Measurements from ENCODE around the gene TNFAIP8L1.
"Not testable (repeated sequence)": the region's sequence is repeated elsewhere in the genome, so short reads cannot be mapped to it uniquely, and the experiment has no call there.

TNFAIP8L1 gene

DNA sequence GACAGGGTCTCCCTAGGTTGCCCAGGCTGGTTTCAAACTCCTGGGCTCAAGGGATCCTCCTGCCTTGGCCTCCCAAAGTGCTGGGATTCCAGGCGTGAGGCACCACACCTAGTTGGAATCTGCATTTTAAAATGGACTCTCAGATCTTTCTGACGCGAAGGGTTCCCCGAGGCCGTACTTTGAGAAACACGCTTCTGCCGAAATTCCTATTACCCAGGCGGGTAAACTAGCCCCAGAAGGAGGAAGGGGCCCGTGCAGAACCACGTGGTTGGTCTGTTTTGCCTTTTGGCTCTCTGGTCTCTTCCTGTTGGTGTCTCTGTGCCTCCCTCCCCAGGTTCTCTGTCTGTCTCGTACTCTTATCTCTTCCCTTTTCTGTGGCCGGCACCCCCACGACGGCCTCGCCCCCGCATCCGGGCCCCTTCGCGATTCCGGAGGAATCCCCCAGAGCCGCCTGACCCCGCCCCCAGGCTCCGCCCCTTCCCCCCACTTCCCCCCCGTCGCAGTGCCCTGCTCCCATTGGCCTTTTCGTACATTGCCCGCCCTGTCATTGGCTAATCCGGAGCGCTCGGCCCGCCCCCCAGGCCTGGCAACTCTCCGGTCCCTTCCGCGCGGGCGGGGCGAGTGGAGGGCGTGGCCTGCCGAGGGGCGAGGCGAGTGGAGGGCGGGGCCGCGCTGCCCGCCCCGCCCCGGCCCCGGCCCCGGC lies at the start of gene TNFAIP8L1:
Gene TNFAIP8L1 (plus strand): TSS at position 689 of the 703 bp plus-strand sequence. CDS start 12,354 bp downstream, outside the sequence.
- peak; percentile 97 for DNase-seq (ENCODE audit: low read depth)

DNA sequence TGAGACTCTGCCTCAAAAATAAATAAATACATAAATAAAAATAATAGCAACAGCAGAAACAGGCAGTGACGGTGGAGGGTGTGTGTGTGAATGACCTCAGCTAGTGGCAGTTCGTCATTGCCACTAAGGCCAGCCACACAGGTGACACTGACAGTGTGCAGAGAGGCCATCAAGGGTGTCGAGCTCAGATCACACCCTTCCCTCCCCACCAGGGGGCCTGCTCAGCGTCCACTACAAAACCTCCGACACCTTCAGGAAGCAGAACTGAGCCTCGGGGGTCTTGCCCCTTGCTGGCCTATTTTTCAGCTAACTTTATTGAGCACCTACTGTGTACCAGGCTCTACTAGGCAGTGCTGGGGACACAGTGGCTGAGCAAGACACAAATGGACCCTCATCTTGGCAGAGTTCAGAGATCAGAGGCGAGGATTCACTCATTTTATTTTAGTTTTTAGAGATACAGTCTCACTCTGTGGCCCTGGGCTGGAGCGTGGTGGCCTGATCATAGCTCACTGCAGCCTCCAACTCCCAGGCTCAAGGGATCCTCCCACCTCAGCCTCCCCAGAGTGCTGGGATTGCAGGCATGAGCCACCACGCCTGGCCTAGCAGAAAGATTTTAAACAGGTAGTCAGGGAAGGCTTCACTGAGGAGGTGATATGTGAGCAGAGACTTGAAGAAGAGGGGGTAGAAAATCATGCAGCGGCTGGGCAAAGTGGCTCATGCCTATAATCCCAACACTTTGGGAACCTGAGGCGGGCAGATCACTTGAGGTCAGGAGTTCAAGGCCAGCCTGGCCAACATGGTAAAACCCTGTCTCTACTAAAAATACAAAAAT lies 49.5 kb upstream of the TNFAIP8L1 start:
- no peak for DNase-seq (ENCODE audit: low read depth)

DNA sequence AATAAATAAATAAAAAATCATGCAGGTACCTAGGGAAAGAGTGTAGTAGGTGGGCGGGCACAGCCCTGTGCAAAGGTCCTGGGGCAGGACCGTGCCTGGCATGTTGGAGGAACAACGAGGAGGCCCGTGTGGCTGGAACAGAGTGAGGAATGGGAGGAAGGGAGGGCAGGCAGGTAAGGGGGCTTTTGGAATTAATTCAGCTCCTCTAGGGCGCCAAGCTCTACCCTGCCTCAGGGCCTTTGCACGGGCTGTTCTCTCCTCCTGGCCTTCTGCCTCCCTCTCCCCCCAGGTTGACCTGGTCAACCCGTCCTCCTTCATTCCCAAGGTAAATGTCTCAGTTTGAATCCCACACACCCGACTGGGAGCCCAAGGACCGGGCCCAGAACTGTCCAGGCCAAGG lies 48.8 kb upstream of the TNFAIP8L1 start:
- DNase-seq (ENCODE audit: low read depth) = no peak

DNA sequence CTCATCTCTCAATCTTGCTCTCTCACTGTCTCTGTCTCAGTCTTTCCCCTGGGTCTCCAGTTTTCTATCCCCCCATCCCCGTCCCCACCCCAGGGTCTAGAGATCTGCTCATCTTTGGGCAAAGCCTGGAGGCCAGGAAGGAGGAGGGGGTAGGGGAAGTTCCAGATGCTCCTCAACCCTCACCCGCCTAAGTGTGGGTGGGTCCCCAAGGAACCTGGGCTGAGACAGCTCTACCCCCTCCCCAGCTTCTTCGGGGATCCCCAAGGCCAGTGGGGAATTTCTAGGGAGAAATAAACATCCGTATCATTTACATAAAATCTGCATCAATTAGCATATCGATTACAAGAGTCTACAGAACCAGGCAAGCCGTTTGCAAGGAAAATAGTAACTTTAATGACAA lies 48.0 kb upstream of the TNFAIP8L1 start:
- no peak for DNase-seq (ENCODE audit: low read depth)

DNA sequence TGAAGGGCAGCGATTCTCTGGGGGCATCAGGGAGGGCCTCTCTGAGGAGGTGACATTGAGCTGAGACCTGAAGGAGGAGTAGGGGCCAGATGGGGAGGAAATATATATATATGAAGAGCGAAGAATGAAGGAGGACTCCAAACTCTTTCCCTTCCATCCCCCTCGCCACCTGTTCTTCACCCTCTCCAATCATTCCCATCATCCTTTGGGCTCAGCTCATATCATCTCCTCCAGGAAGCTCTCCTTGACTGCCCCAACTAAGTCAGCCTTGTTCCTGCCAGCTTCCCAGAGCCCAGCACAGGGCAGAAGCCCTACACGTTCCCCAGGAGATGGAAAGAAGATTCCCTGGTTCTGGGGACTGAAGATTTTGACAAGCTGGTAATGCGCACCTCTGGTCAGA lies 46.9 kb upstream of the TNFAIP8L1 start:
- no peak for DNase-seq (ENCODE audit: low read depth)

DNA sequence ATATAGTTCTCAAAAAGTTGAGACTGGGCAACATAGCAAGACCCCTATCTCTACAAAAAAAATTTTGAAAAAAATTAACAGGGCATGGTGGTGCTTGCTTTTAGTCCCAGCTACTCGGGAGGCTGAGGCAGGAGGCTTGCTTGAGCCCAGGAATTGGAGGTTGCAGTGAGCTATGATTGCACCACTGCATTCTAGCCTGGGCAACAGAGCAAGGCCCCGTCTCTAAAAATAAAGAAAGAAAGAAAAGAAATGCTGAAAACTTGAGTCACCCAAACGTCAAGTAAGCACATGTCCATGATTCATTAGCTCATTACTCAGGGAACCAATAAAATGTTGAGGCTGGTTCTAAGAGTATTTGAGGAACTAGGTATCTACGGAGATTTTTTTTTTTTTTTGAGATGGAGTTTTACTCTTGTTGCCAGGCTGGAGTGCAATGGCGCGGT lies 45.9 kb upstream of the TNFAIP8L1 start:
- no peak for DNase-seq (ENCODE audit: low read depth)

DNA sequence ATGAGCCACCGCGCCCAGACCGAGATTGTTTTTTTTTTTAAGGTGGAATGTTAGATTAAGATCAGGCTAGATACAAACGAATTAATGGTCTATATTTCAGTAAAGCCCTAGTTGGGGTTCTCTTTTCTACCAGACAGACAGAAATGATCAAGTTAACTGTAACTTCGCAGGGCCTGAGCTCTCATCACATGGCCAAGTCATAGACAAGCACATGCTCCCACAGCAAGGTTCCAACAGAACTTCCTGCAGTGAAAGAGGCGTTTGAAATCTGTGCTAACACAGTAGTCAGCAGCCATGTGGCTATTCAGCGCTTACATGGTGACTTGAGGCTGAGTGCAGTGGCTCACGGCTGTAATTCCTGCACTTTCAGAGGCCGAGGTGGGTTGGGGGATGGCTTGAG lies 45.1 kb upstream of the TNFAIP8L1 start:
- no peak for DNase-seq (ENCODE audit: low read depth)

DNA sequence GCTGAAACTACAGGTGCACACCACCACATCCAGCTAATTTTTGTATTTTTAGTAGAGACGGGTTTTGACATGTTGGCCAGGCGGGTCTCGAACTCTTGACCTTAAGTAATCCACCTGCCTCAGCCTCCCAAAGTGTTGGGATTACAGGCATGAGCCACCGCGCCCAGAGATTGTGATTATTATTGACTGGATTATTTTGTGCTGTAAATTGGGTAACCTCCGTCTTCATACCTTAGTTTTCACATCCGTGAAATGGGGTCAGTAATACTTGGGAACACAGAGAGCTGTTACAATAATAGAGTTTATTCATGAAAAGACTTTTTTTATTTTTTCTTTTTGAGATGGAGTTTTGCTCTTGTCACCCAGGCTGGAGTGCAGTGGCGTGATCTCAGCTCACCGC lies 44.2 kb upstream of the TNFAIP8L1 start:
- not testable (repeated sequence) for DNase-seq (ENCODE audit: low read depth)

DNA sequence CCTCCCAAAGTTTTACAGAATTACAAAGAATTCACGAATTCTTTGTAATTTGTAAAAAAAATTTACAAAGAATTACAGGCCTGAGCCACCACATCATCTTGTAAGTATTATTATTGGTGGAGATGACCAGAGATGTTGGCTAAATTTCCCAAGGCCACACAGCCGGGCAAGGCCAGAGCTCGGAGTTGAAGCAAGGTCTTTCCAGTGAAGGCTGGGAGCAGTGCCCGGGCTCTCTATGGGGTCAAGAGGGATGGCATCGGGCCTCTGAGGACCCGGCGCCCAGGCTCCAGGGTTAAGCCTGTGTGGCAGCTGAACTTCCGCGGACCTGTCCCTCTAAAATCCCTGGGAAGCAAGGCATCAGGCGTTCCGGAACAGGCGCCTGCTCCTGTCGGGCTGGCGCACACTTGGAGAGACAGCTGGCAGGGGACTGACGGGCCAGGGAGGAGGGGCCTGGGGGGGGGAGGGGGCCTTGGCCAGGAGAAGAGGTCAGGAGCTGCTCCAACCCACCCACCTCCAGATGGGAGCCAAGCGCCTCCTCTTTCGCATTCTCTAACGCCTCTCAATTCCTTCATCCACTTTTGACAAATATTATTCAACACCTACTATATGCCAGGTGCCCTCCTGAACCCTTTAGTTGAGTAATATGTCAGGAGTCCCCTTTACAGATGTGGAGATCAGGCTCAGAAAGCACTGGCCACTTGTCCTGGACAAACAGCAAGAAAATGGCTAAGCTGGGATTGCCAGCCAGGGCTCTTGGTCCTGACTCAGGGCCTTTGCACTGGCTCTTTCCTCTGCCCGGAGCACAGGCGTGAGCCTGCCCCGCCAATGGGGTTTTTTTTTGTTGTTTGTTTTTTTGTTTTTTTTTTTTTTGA lies 43.0 kb upstream of the TNFAIP8L1 start:
- DNase-seq (ENCODE audit: low read depth) = no peak

DNA sequence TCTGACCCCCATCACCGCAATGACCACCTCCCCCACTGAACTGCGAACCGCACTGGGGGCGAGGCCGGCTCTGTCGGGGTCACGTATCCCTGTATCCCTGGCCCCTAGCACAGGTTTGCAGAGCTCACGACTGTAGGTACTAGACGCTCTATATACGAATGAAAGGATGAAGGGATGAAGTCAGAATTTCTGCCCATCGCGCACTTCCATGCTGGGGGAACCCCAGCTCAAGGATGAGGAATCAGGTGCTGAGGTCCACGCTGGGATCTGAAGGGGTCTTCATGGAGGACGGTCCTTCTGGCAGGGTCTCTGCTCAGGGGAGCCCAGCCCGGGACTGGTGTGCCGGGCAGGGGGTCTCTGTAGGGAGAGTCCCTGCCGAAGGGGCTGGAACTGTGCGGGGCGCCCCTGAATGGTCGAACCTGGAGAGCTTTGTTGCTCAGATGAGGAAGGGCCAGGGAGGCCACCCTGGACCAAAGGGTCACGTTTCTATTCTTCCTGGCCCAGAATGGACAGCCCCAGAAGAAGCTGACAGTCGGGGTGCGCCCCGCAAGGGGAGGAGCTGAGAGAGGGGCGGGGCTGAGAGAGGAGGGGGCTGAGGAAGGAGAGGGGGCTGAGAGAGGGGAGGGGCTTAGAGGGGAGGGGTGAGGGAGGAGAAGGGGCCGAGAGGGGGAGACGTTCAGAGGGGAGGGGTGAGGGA lies 41.9 kb upstream of the TNFAIP8L1 start:
- DNase-seq (ENCODE audit: low read depth) = peak; percentile 5

DNA sequence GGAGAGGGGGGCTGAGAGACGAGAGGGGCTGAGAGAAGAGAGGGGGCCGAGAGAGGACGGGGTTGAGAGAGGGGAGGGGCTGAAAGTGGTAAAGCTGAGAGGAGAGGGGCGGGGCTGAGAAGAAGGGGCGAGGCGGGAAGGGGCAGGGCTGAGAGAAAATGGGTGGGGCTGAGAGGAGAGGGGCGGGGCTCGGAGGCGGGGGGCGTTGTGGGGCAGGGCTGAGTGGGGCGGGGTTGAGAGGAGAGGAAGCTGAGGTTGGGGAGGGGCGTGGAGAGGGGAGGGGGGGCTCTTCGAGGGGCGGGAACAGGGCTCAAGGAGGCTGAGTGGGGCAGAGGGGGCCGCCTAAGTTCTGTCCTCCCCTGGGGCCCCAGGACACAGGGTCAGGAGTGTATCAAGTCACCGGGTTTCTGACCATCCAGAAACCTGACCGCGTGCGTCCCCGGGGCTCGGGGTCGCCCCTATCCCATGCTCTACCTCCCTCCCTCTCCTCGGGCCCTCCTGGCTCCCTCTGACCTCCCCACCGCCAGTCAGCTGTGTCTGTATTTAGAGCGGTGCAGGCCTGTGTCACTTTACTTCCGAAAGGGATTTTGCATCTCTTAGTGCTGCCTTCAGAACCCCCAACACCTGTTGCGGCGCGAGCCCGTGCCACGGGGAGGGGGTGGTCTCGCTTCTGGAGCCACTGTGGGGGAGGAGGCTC lies 41.2 kb upstream of the TNFAIP8L1 start:
- peak; percentile 18 for DNase-seq (ENCODE audit: low read depth)

DNA sequence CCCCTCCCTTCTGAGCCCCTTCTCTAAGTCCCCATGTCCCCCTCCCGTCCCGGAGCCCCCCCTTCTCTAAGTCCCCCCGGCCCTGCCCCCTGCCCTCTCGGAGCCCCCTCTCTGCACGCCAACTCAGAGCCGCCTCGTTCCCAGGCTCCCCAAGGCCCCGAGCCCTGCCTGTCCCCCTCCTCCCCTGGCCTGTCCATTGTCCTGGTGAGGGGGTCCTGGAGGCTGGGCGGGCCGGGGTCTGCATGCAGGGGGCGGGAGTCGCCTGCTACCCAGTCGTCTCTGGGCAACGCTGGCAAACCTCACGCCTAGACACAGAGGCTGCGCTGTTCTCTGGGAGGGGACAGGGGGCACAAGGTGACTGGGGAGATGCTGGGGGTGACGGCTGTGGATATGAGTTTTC lies 40.6 kb upstream of the TNFAIP8L1 start:
- DNase-seq (ENCODE audit: low read depth) = no peak

DNA sequence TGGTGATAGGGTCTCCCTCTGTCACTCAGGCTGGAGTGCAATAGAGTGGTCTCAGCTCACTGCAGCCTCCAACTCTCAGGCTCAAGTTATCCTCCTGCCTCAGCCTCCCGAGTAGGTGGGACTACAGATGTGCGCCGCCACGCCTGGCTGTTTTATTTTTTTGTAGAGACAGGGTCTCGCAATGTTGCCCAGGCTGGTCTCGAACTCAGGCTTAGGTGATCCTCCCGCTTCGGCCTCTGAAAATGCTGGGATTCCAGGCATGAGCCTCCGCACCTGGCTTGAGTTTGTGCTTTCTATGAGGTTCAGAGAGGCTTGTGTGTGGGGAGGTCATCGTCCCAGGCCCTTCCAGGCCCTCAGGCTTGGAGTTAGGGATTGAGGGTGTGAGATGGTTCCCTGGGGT lies 39.2 kb upstream of the TNFAIP8L1 start:
- no peak for DNase-seq (ENCODE audit: low read depth)

DNA sequence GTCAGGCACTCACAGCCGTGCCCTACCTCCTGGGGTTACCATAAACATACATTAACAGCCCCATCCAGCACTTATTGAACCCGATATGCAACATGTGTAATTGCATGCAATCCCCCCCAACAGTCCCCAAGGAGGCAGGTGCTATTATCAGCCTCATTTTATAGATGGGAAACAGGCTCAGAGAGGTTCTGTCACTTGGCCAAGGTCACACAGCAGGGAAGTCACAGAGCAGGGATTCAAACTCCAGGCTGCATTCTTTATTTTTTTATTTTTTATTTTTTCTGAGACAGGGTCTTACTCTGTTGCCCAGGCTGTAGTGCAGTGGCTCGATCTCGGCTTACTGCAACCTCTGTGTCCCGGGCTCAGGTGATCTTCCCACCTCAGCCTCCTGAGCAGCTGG lies 38.4 kb upstream of the TNFAIP8L1 start:
- no peak for DNase-seq (ENCODE audit: low read depth)

DNA sequence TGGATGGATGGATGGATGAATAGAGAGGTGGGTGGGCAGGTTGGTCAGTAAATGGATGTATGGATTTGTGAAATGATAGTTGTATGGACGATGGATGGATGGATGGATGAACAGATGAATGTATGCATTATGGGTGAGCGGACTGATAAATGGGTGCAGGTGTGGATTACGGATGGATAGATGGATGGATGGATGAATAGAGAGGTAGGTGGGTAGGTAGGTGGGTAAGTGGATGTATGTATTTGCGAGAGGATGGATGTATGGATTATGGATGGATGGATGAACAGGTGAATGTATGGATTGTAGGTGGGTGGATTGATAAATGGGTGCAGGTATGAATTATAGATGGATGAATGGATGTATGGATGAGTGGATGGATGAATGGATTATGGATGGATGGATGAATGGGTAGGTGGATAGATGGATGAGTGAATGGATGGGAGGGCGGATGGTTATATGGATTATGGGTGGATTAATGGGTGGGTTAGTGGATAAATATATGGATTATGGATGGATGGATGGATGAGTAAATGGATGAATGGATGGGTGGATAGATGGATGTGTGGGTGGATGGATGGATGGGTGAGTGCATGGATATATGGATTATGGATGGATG lies 37.0 kb upstream of the TNFAIP8L1 start:
- DNase-seq (ENCODE audit: low read depth) = no peak

DNA sequence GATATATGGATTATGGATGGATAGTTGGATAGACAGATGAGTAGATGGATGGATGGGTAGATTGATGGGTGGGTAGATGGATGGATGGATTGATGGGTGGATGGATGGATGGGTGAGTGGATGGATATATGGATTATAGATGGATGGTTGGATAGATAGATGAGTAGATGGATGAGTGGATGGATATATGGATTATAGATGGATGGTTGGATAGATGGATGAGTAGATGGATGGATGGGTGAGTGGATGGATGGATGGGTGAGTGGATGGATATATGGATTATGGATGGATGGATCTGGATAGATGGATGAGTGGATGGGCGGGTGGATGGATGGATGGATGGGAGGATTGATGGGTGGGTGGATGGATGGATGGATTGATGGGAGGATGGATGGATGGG lies 36.4 kb upstream of the TNFAIP8L1 start:
- no peak for DNase-seq (ENCODE audit: low read depth)

DNA sequence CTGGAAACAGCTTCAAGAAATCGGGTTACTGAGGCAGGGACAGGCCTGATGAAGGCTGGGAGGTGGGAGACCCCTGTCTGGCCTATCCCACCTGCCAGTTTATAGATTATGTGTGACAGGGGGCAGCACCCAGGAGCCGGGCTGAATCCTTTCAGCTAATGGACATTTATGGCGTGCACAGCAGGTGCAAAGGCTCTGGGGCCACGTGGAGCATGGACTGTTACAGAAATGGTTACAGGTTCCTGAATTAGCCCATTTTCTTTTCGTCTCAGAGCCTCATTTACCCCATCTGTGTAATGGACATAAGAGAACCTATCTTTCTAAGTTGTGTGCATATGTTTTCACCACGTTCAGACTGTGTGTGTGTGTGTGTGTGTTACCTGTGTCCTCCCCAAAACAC lies 34.4 kb upstream of the TNFAIP8L1 start:
- DNase-seq (ENCODE audit: low read depth) = no peak

DNA sequence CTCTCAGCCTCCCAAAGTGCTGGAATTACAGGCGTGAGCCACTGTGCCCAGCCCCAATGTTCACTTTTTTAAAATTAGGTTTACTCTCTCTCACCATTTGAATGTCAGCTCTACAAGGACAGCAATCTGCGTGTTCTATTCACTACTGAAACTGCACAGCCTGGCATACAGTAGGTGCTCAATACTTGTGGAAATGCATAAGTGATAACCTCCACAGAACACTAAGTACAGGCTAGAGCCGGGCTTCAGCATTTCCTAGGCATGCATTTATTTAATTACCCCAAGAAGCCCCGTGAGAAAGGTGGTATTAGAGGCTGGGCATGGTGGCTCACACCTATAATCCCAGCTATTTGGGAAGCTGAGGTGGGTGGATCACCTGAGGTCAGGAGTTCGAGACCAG lies 33.1 kb upstream of the TNFAIP8L1 start:
- DNase-seq (ENCODE audit: low read depth) = no peak

DNA sequence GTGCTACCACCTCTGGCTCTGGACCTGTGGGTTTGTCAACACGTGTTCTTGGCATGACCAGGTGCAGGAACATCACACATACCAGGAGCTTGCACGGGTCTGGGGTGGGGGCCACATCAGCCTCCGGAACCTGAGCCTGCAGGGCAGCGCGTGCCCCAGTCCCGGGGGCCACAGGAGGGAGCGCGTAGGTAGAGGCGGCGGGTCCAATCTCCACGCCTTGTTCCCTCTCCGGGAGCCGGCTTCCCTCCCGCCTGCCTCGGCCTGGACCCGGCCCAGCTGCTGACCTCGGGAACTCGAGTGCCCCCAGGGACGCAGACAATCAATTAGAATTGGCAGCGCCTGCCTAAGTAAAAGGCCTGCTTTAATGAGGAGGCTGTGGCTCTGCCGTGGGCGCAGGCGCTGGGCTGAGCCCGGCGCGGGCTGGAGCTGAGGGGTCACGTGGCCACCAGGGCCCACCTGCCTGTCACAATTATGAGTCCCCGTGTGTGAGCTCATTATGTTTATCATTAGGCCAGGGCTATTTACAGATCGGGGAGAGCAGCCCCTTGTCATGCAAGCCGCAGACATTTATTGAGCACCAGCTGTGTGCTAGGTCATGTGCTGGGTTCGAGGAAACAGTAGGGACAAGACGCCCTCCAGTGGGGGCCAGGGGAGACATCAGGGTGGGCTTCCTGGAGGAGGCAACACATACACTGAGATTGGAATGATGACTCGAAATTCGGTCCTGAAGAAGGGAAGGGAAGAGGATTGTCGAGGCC lies 32.2 kb upstream of the TNFAIP8L1 start:
- DNase-seq (ENCODE audit: low read depth) = no peak

Data from T-helper 22 cell (primary cell).